Measurements from ENCODE around the gene CCDC136. TPM values are rescaled to one million over a fixed set of nuclear protein-coding genes. Genes with fewer than 3 reads are reported as not detected.

The CCDC136 gene
- polyA plus RNA-seq, 1 of the 3 experiments (the other 2 are of a cell fraction): 48.4 TPM

GRCh38 chr7:128774921-128775320, 16.8 kb upstream of the CCDC136 start:
- H3F3A ChIP-seq (replicated peaks; ENCODE audit: insufficient read depth): peaks cover 56% of the 10 kb centered on the region
- peaks cover 13% of the 10 kb centered on the region for H3K9me3 ChIP-seq
- H3K27ac ChIP-seq (ENCODE audit: low read depth in 2 of 2, low read length in 1 of 2): no peak overlapping the region
- H3K4me3 ChIP-seq (ENCODE audit: low read depth in 2 of 2, low read length in 1 of 2): no peak overlapping the region
- no peaks in the 10 kb centered on the region for H4K20me1 ChIP-seq (ENCODE audit: insufficient read depth)
- H3K79me2 ChIP-seq (ENCODE audit: insufficient read depth): 0 out of 2 replicates have a peak, but pooled peaks cover 2% of the 10 kb centered on the region
- CTCF ChIA-PET: interaction anchor here (0.7 to 1.2 kb wide), 2 partner anchors 8 to 109 kb away, joined by 3 to 5 read pairs; no protein-coding TSS in a partner anchor
- no peaks in the 10 kb centered on the region for H3K27me3 ChIP-seq (ENCODE audit: insufficient read depth)
- peaks cover 0 to 3% of the 10 kb centered on the region in 2 experiments; a peak in 1 of 4 replicates for H3K4me1 ChIP-seq (ENCODE audit: control insufficient read depth in 1 of 2, insufficient read depth in 2 of 2, low read depth in 1 of 2, low read length in 1 of 2)
- DNase-seq: no peak
- no peak overlapping the region for H3K4me2 ChIP-seq
- TF ChIP-seq RCOR1 (IDR thresholded peaks at IDR 0.05; ENCODE audit: low read length) (no peak), SMC3 (IDR thresholded peaks at IDR 0.05; ENCODE audit: low read depth, low read length) (no peak), ZBTB33 (IDR thresholded peaks at IDR 0.05; ENCODE audit: borderline replicate concordance, low read depth) (no peak)
- TF ChIP-seq, protein P1, sequence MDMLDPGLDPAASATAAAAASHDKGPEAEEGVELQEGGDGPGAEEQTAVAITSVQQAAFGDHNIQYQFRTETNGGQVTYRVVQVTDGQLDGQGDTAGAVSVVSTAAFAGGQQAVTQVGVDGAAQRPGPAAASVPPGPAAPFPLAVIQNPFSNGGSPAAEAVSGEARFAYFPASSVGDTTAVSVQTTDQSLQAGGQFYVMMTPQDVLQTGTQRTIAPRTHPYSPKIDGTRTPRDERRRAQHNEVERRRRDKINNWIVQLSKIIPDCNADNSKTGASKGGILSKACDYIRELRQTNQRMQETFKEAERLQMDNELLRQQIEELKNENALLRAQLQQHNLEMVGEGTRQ (IDR thresholded peaks at IDR 0.05; ENCODE audit: borderline replicate concordance, low read depth, low read length): no peak
- POLR2A ChIA-PET: interaction anchor here (1.0 kb wide), 1 partner anchor 8 kb away, joined by 4 read pairs; no protein-coding TSS in a partner anchor
- H3K9ac ChIP-seq: no peak overlapping the region
- H3K9me2 ChIP-seq: no peaks in the 10 kb centered on the region
- 99% methylated on average over 7 of the region's 7 CpGs for WGBS (ENCODE audit: low lambda C conversion rate)
- H2AFZ ChIP-seq (ENCODE audit: low read depth): no peak overlapping the region
- H3K36me3 ChIP-seq (replicated peaks in 1 of 2; ENCODE audit: control insufficient read depth in 1 of 2, insufficient read depth in 2 of 2, low read length in 1 of 2): peaks cover 36 to 48% of the 10 kb centered on the region in 2 experiments

DNA sequence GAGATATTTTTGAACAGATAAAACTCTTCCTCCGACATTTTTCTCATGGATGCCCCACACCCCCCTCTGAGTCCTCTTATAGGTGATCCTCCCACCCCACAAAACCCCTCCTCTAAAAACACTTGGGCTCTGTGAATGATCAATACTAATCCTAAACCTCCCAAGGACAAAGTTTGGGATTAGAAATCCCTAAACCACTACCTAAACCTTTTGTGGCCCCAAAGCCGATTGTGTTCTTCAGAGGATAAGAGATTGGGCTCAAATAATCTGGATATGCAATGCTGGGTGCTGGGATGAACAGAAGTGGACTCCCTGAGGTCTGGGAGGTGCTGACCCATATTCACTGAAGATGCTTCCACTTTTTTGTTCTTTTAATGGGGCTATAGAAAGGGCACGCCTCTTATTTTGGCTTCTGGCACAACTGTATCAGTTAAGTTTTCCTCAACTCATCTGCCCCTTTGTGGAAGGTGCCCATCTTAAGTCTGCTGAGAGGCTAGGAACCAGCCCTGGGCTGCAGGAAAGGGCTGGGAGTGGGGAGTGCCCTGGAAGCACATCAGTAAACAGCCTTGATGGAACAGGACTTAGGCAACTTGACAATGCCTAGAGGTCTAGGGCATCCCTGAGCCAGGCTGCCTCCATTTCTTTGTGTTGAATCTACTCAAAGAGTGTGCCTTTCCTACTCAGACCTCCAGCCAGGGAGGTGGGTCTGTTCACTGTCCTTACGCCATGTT, 15.9 kb upstream of the CCDC136 start, which contains the start of gene OPN1SW:
Gene OPN1SW, minus strand, starts transcription at position 51 of the 731 bp plus-strand sequence. Its CDS starts 13 bp downstream, at position 38.
- no peak for DNase-seq
- Histone ChIP-seq H3K4me3 (ENCODE audit: low read depth in 2 of 2, low read length in 1 of 2) (no peak within 1 kb of the TSS), H3K4me1 (ENCODE audit: control insufficient read depth in 1 of 2, insufficient read depth in 2 of 2, low read depth in 1 of 2, low read length in 1 of 2) (no peaks in the 10 kb centered on the region), H3K27ac (ENCODE audit: low read depth in 2 of 2, low read length in 1 of 2) (no peak within 1 kb of the TSS), H3K27me3 (ENCODE audit: insufficient read depth) (no peaks in the 10 kb centered on the region), H3K9me2 (no peaks in the 10 kb centered on the region), H3K4me2 (no peak within 1 kb of the TSS), H4K20me1 (ENCODE audit: insufficient read depth) (no peaks in the 10 kb centered on the region), H2AFZ (ENCODE audit: low read depth) (no peak within 1 kb of the TSS), H3K36me3 (replicated peaks in 1 of 2; ENCODE audit: control insufficient read depth in 1 of 2, insufficient read depth in 2 of 2, low read length in 1 of 2) (peaks cover 26 to 38% of the 10 kb centered on the region in 2 experiments), H3K9me3 (peaks cover 13% of the 10 kb centered on the region), H3F3A (replicated peaks; ENCODE audit: insufficient read depth) (peaks cover 48% of the 10 kb centered on the region), H3K79me2 (ENCODE audit: insufficient read depth) (no peaks in the 10 kb centered on the region), H3K9ac (no peak within 1 kb of the TSS)
- no peak for TF ChIP-seq RCOR1 (IDR thresholded peaks at IDR 0.05; ENCODE audit: low read length)
- TF ChIP-seq, protein P2, sequence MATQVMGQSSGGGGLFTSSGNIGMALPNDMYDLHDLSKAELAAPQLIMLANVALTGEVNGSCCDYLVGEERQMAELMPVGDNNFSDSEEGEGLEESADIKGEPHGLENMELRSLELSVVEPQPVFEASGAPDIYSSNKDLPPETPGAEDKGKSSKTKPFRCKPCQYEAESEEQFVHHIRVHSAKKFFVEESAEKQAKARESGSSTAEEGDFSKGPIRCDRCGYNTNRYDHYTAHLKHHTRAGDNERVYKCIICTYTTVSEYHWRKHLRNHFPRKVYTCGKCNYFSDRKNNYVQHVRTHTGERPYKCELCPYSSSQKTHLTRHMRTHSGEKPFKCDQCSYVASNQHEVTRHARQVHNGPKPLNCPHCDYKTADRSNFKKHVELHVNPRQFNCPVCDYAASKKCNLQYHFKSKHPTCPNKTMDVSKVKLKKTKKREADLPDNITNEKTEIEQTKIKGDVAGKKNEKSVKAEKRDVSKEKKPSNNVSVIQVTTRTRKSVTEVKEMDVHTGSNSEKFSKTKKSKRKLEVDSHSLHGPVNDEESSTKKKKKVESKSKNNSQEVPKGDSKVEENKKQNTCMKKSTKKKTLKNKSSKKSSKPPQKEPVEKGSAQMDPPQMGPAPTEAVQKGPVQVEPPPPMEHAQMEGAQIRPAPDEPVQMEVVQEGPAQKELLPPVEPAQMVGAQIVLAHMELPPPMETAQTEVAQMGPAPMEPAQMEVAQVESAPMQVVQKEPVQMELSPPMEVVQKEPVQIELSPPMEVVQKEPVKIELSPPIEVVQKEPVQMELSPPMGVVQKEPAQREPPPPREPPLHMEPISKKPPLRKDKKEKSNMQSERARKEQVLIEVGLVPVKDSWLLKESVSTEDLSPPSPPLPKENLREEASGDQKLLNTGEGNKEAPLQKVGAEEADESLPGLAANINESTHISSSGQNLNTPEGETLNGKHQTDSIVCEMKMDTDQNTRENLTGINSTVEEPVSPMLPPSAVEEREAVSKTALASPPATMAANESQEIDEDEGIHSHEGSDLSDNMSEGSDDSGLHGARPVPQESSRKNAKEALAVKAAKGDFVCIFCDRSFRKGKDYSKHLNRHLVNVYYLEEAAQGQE (IDR thresholded peaks at IDR 0.05; ENCODE audit: low read depth, low read length): no peak
- TF ChIP-seq POLR2AphosphoS5 (IDR thresholded peaks at IDR 0.05; ENCODE audit: low read depth, low read length): peak; percentile 40; the same call in 1 of the 2 replicates
- TF ChIP-seq RXRA (IDR thresholded peaks at IDR 0.05; ENCODE audit: borderline replicate concordance, low read depth): no peak
- TF ChIP-seq ELF1 (IDR thresholded peaks at IDR 0.05): no peak
- POLR2A ChIA-PET: no interaction called here
- WGBS (ENCODE audit: low lambda C conversion rate): 93% methylated on average over 4 of the region's 4 CpGs
- CTCF ChIA-PET: no interaction called here
